ENCODE measurements around the gene SFTPA1.
"Not testable (repeated sequence)": the region's sequence is repeated elsewhere in the genome, so short reads cannot be mapped to it uniquely, and the experiment has no call there.

DNA sequence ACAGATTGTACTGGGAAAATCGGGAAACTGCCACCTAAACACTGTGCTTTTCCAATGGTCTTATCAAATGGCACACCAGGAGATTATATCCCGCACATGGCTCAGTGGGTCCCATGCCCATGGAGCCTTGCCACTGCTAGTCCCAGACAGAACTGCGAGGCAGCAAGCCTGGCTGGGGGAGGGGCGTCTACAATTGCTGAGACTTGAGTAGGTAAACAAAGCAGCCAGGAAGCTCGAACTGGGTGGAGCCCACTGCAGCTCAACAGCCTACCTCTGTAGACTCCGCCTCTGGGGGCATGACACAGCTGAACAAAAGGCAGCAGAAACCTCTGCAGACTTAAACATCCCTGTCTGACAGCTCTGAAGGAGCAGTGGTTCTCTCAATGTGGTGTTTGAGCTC lies 40.1 kb upstream of the SFTPA1 start:
- TF ChIP-seq, protein P1, sequence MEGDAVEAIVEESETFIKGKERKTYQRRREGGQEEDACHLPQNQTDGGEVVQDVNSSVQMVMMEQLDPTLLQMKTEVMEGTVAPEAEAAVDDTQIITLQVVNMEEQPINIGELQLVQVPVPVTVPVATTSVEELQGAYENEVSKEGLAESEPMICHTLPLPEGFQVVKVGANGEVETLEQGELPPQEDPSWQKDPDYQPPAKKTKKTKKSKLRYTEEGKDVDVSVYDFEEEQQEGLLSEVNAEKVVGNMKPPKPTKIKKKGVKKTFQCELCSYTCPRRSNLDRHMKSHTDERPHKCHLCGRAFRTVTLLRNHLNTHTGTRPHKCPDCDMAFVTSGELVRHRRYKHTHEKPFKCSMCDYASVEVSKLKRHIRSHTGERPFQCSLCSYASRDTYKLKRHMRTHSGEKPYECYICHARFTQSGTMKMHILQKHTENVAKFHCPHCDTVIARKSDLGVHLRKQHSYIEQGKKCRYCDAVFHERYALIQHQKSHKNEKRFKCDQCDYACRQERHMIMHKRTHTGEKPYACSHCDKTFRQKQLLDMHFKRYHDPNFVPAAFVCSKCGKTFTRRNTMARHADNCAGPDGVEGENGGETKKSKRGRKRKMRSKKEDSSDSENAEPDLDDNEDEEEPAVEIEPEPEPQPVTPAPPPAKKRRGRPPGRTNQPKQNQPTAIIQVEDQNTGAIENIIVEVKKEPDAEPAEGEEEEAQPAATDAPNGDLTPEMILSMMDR (IDR thresholded peaks at IDR 0.05; ENCODE audit: poor library complexity) = not testable (repeated sequence)
- not testable (repeated sequence) for TF ChIP-seq EZH2 (IDR thresholded peaks at IDR 0.05; ENCODE audit: borderline replicate concordance)
